Astrocyte (in vitro differentiated cells and primary cell): ENCODE measurements around the gene LEUTX. TPM values are rescaled to one million over a fixed set of nuclear protein-coding genes. Genes with fewer than 3 reads are reported as not detected.

Experiments
- DNase-seq: peaks from one replicate; pipeline ENCODE4 v3.0.0-alpha.2; 2010; ENCODE audit warnings: low read depth
- FAIRE-seq: peaks from 2 replicates; lab custom pipeline; 2011; peaks lifted over from hg19 to GRCh38; lab: Jason Lieb, UNC
- H2AFZ ChIP-seq: 2 replicates; pipeline ENCODE4 v1.6.0; 2012; ENCODE audit warnings: low read depth, low read length, inconsistent platforms
- H3K27ac ChIP-seq: 2 replicates; pipeline ENCODE4 v1.5.1; 2011; ENCODE audit warnings: low read depth, low read length, inconsistent platforms
- H3K27me3 ChIP-seq: 2 replicates; pipeline ENCODE4 v1.6.0; 2011; ENCODE audit warnings: low read length, inconsistent platforms; ENCODE audit not compliant: insufficient read depth
- H3K36me3 ChIP-seq: 2 replicates; pipeline ENCODE4 v1.5.1; 2011; ENCODE audit warnings: low read length, inconsistent platforms; ENCODE audit not compliant: insufficient read depth
- H3K4me1 ChIP-seq: 2 replicates; pipeline ENCODE4 v1.5.1; 2011; ENCODE audit warnings: low read length, inconsistent platforms; ENCODE audit not compliant: insufficient read depth
- H3K4me2 ChIP-seq: 2 replicates; pipeline ENCODE4 v1.6.0; 2012; ENCODE audit warnings: low read length, inconsistent platforms
- H3K4me3 ChIP-seq: 2 replicates; pipeline ENCODE4 v1.5.1; 2011; ENCODE audit warnings: low read depth, mild to moderate bottlenecking, low read length, inconsistent platforms; ENCODE audit not compliant: insufficient read depth
- H3K79me2 ChIP-seq: 2 replicates; pipeline ENCODE4 v1.6.0; 2012; ENCODE audit warnings: mild to moderate bottlenecking, low read length, inconsistent platforms; ENCODE audit not compliant: insufficient read depth
- H3K9ac ChIP-seq: 2 replicates; pipeline ENCODE4 v1.6.0; 2012; ENCODE audit warnings: mild to moderate bottlenecking, low read length, inconsistent platforms
- H3K9me3 ChIP-seq: 2 replicates; pipeline ENCODE4 v1.5.1; 2012; ENCODE audit warnings: low read depth, mild to moderate bottlenecking, low read length, inconsistent platforms; ENCODE audit not compliant: insufficient read depth
- H4K20me1 ChIP-seq: 2 replicates; pipeline ENCODE4 v1.6.0; 2012; ENCODE audit warnings: low read length, inconsistent platforms; ENCODE audit not compliant: insufficient read depth
- H3K27ac Mint-ChIP-seq: one replicate; pipeline ENCODE4 v1.8.0; 2021; ENCODE audit warnings: mild to moderate bottlenecking, mixed read lengths; ENCODE audit not compliant: unreplicated experiment
- H3K27me3 Mint-ChIP-seq: one replicate; pipeline ENCODE4 v1.8.0; 2021; ENCODE audit warnings: low read depth, mixed read lengths; ENCODE audit not compliant: unreplicated experiment
- H3K36me3 Mint-ChIP-seq: one replicate; pipeline ENCODE4 v1.8.0; 2021; ENCODE audit warnings: low read depth, mixed read lengths; ENCODE audit not compliant: unreplicated experiment
- H3K4me1 Mint-ChIP-seq: one replicate; pipeline ENCODE4 v1.8.0; 2021; ENCODE audit warnings: low read depth, mixed read lengths; ENCODE audit not compliant: unreplicated experiment
- H3K4me3 Mint-ChIP-seq: one replicate; pipeline ENCODE4 v1.8.0; 2021; ENCODE audit warnings: mild to moderate bottlenecking, moderate library complexity, mixed read lengths; ENCODE audit not compliant: unreplicated experiment
- H3K9me3 Mint-ChIP-seq: one replicate; pipeline ENCODE4 v1.8.0; 2021; ENCODE audit warnings: mild to moderate bottlenecking, mixed read lengths; ENCODE audit not compliant: unreplicated experiment
- CTCF ChIP-seq: IDR thresholded peaks from 2 replicates; pipeline ENCODE4 v1.5.1; 2011; ENCODE audit warnings: low read depth, mild to moderate bottlenecking, inconsistent platforms, low read length, moderate library complexity; ENCODE audit not compliant: insufficient read depth
- EZH2 ChIP-seq: IDR thresholded peaks from 2 replicates; pipeline ENCODE4 v1.6.1; 2012; ENCODE audit warnings: mild to moderate bottlenecking, low read length, inconsistent platforms; ENCODE audit not compliant: insufficient read depth
- total RNA-seq: library from RNA; stranded (reverse); gene quantifications from 2 replicates; pipeline ENCODE4 v1.2.1, GENCODE V29; 2021

The LEUTX gene
- total RNA-seq, 1 donor from 2014 or later, result not detected

- Histone ChIP-seq H3K4me3 (no peak overlapping the region), H4K20me1 (peaks cover 12% of the 10 kb centered on the region), H3K9ac (no peak overlapping the region), H3K36me3 (peaks cover 13% of the 10 kb centered on the region), H3K27ac (no peak overlapping the region), H2AFZ (no peak overlapping the region), H3K27me3 (no peaks in the 10 kb centered on the region), H3K79me2 (peaks cover 32% of the 10 kb centered on the region), H3K4me2 (no peak overlapping the region), H3K4me1 (peaks cover 9% of the 10 kb centered on the region), H3K9me3 (no peaks in the 10 kb centered on the region)
- Mint-ChIP-seq H3K4me1 (peaks cover 15% of the 10 kb centered on the region), H3K4me3 (no peak overlapping the region), H3K27ac (no peak overlapping the region), H3K27me3 (no peaks in the 10 kb centered on the region), H3K9me3 (peaks cover 2% of the 10 kb centered on the region), H3K36me3 (peaks cover 26% of the 10 kb centered on the region)
- FAIRE-seq (no peak), DNase-seq (no peak)
- TF ChIP-seq CTCF (no peak), EZH2 (no peak)
Measured at GRCh38 chr19:39828015-39828653, 49.5 kb downstream of the LEUTX start.

GRCh38 chr19:39828654-39829032 lies 50.0 kb downstream of the LEUTX start:
- no peak overlapping the region for H2AFZ ChIP-seq
- DNase-seq, result no peak
- Mint-ChIP-seq H3K27me3 (no peaks in the 10 kb centered on the region), H3K9me3 (peaks cover 2% of the 10 kb centered on the region), H3K4me3 (no peak overlapping the region), H3K27ac (no peak overlapping the region), H3K36me3 (peaks cover 26% of the 10 kb centered on the region), H3K4me1 (peaks cover 15% of the 10 kb centered on the region)
- H3K4me2 ChIP-seq, result no peak overlapping the region
- H3K9me3 ChIP-seq, result no peaks in the 10 kb centered on the region
- peaks cover 13% of the 10 kb centered on the region for H3K36me3 ChIP-seq
- no peak overlapping the region for H3K9ac ChIP-seq
- H3K79me2 ChIP-seq, result peaks cover 32% of the 10 kb centered on the region
- H3K27ac ChIP-seq, result no peak overlapping the region
- no peaks in the 10 kb centered on the region for H3K27me3 ChIP-seq
- no peak for TF ChIP-seq EZH2
- TF ChIP-seq CTCF, result no peak
- H3K4me1 ChIP-seq, result peaks cover 6% of the 10 kb centered on the region
- FAIRE-seq, result no peak
- no peak overlapping the region for H3K4me3 ChIP-seq
- H4K20me1 ChIP-seq, result peaks cover 12% of the 10 kb centered on the region

- Histone ChIP-seq H3K36me3 (peaks cover 19% of the 10 kb centered on the region), H3K27me3 (no peaks in the 10 kb centered on the region), H2AFZ (no peak overlapping the region), H3K79me2 (peaks cover 26% of the 10 kb centered on the region), H3K27ac (no peak overlapping the region), H3K4me2 (no peak overlapping the region), H3K9me3 (no peaks in the 10 kb centered on the region), H3K9ac (no peak overlapping the region), H3K4me3 (no peak overlapping the region), H3K4me1 (peaks cover 6% of the 10 kb centered on the region), H4K20me1 (peaks cover 12% of the 10 kb centered on the region)
- FAIRE-seq, result no peak
- Mint-ChIP-seq H3K4me3 (no peak overlapping the region), H3K27ac (peak overlapping the region; percentile 34), H3K9me3 (peaks cover 2% of the 10 kb centered on the region), H3K27me3 (no peaks in the 10 kb centered on the region), H3K36me3 (peaks cover 28% of the 10 kb centered on the region), H3K4me1 (peaks cover 17% of the 10 kb centered on the region)
- TF ChIP-seq EZH2 (no peak), CTCF (no peak)
- no peak for DNase-seq
Measured at GRCh38 chr19:39829702-39830275, 51.1 kb downstream of the LEUTX start.
